Trophoblast cell (in vitro differentiated cells and primary cell): Measurements from ENCODE around the gene CTDSP2.

ENCODE experiments used
- DNase-seq, 2 donors: peaks; one replicate each; pipeline ENCODE4 v3.0.0-alpha.2; 2016
- H2AFZ ChIP-seq: 2 replicates; pipeline ENCODE4 v1.6.1; 2013; ENCODE audit warnings: low read length, moderate library complexity, mild to moderate bottlenecking; ENCODE audit not compliant: insufficient read depth, poor library complexity
- H2AK5ac ChIP-seq: 2 replicates; pipeline ENCODE4 v1.6.1; 2013; ENCODE audit warnings: mild to moderate bottlenecking, low read length
- H2BK120ac ChIP-seq: 2 replicates; pipeline ENCODE4 v1.6.1; 2013; ENCODE audit warnings: low read length, mild to moderate bottlenecking, moderate library complexity; ENCODE audit not compliant: insufficient read depth, poor library complexity
- H2BK12ac ChIP-seq: 2 replicates; pipeline ENCODE4 v1.6.1; 2013; ENCODE audit warnings: mild to moderate bottlenecking, low read length, moderate library complexity
- H2BK5ac ChIP-seq: 2 replicates; pipeline ENCODE4 v1.6.1; 2013; ENCODE audit warnings: low read length, low read depth, moderate library complexity, mild to moderate bottlenecking; ENCODE audit not compliant: poor library complexity
- H3K14ac ChIP-seq: 2 replicates; pipeline ENCODE4 v1.6.1; 2013; ENCODE audit warnings: mild to moderate bottlenecking, low read length
- H3K18ac ChIP-seq: 2 replicates; pipeline ENCODE4 v1.6.1; 2013; ENCODE audit warnings: mild to moderate bottlenecking, low read length
- H3K23ac ChIP-seq: 2 replicates; pipeline ENCODE4 v1.6.1; 2013; ENCODE audit warnings: low read length
- H3K27ac ChIP-seq: 2 replicates; pipeline ENCODE4 v1.5.1; 2013; ENCODE audit warnings: low read depth, mild to moderate bottlenecking, inconsistent platforms, low read length, moderate library complexity
- H3K27me3 ChIP-seq: 2 replicates; pipeline ENCODE4 v1.6.1; 2013; ENCODE audit warnings: inconsistent platforms, mild to moderate bottlenecking, low read length, moderate library complexity; ENCODE audit not compliant: insufficient read depth
- H3K36me3 ChIP-seq, 2 experiments: 1 replicate in 1 of 2; 2 replicates in 1 of 2; pipeline ENCODE4 v1.6.1; 2013; ENCODE audit warnings: low read length in 2 of 2, mild to moderate bottlenecking in 2 of 2, moderate library complexity in 1 of 2; ENCODE audit not compliant: insufficient read depth in 2 of 2, control insufficient read depth in 1 of 2
- H3K4ac ChIP-seq: 2 replicates; pipeline ENCODE4 v1.6.1; 2013; ENCODE audit warnings: low read depth, mild to moderate bottlenecking, low read length, moderate library complexity
- H3K4me1 ChIP-seq, 2 experiments: 1 replicate in 1 of 2; 2 replicates in 1 of 2; pipeline ENCODE4 v1.6.1; 2013; ENCODE audit warnings: low read length in 2 of 2, mild to moderate bottlenecking in 2 of 2, moderate library complexity in 1 of 2; ENCODE audit not compliant: insufficient read depth in 2 of 2, control insufficient read depth in 1 of 2
- H3K4me2 ChIP-seq: 2 replicates; pipeline ENCODE4 v1.6.1; 2013; ENCODE audit warnings: inconsistent platforms, mild to moderate bottlenecking, low read length, moderate library complexity
- H3K4me3 ChIP-seq: 2 replicates; pipeline ENCODE4 v1.5.1; 2013; ENCODE audit warnings: mild to moderate bottlenecking, low read depth, low read length, inconsistent platforms
- H3K79me1 ChIP-seq: one replicate; pipeline ENCODE4 v1.6.1; 2013; ENCODE audit warnings: low read length
- H3K79me2 ChIP-seq: 2 replicates; pipeline ENCODE4 v1.6.1; 2013; ENCODE audit warnings: low read length, mild to moderate bottlenecking; ENCODE audit not compliant: control insufficient read depth, insufficient read depth, poor library complexity
- H3K9ac ChIP-seq: 2 replicates; pipeline ENCODE4 v1.6.1; 2013; ENCODE audit warnings: mild to moderate bottlenecking, low read length
- H3K9me3 ChIP-seq: 2 replicates; pipeline ENCODE4 v1.6.1; 2013; ENCODE audit warnings: low read depth, mild to moderate bottlenecking, control low read depth, inconsistent platforms, low read length; ENCODE audit not compliant: insufficient read depth
- H4K12ac ChIP-seq: 2 replicates; pipeline ENCODE4 v1.6.1; 2013; ENCODE audit warnings: low read depth, mild to moderate bottlenecking, low read length, moderate library complexity
- H4K8ac ChIP-seq: 2 replicates; pipeline ENCODE4 v1.6.1; 2013; ENCODE audit warnings: low read depth, mild to moderate bottlenecking, low read length, moderate library complexity
- H4K91ac ChIP-seq: one replicate; pipeline ENCODE4 v1.6.1; 2013; ENCODE audit warnings: low read depth, mild to moderate bottlenecking, low read length, moderate library complexity
- WGBS: extraction: QIAGEN DNeasy Blood & Tissue Kit; methylation state at CpG from one replicate; pipeline ENCODE4 v1.1.7; 2013; ENCODE audit warnings: missing lambda C conversion rate; ENCODE audit not compliant: insufficient read length, insufficient coverage; ENCODE audit errors: extremely low coverage; 5-methylcytosine and 5-hydroxymethylcytosine counted together

CTDSP2 gene

GRCh38 chr12:57841445-57841844 is 5.1 kb downstream of the CTDSP2 start:
- Histone ChIP-seq H2AK5ac (no peak overlapping the region), H2BK120ac (no peak overlapping the region), H2AFZ (no peak overlapping the region), H3K4me2 (no peak overlapping the region), H3K9ac (peak overlapping the region; percentile 18), H3K4me1 (peaks cover 17 to 23% of the 10 kb centered on the region in 2 experiments), H3K79me1 (peaks cover 10% of the 10 kb centered on the region), H2BK12ac (no peak overlapping the region), H3K79me2 (peaks cover 20% of the 10 kb centered on the region), H3K4ac (peak overlapping the region; percentile 49), H2BK5ac (no peak overlapping the region), H3K4me3 (no peak overlapping the region), H4K12ac (no peak overlapping the region), H3K9me3 (no peaks in the 10 kb centered on the region), H3K23ac (no peak overlapping the region), H3K27me3 (no peaks in the 10 kb centered on the region), H3K36me3 (peaks cover 0 to 2% of the 10 kb centered on the region in 2 experiments), H4K8ac (no peak overlapping the region), H3K18ac (peak overlapping the region; percentile 18), H3K14ac (no peak overlapping the region), H3K27ac (no peak overlapping the region), H4K91ac (no peak overlapping the region)
- DNase-seq, result no peak
- WGBS, result no CpG with 5 or more reads among the region's 4 CpGs

DNA sequence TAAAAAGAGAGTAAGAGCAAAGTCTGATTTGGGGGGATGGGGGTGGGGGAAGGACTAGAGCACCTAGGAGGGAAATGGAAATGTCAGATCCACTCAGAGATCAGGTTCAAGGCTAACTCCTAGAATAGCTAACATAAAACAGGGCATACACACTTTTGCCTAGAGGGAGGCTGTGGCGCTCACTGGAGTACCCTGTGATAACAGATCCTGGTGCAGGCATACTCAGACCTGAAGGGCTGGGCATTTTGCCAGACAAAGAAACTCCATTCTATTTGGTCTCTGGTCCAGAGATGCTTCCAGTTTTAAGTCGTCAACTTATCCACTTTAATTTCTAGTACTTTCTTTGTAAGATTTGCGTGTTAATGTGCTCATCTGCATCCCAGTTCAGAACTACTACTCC is 5.8 kb downstream of the CTDSP2 start:
- Histone ChIP-seq H3K36me3 (peaks cover 0 to 2% of the 10 kb centered on the region in 2 experiments), H3K23ac (no peak overlapping the region), H3K27ac (no peak overlapping the region), H3K4me1 (peaks cover 17 to 23% of the 10 kb centered on the region in 2 experiments), H2AK5ac (no peak overlapping the region), H3K27me3 (no peaks in the 10 kb centered on the region), H3K4me2 (no peak overlapping the region), H2AFZ (no peak overlapping the region), H4K12ac (no peak overlapping the region), H3K18ac (no peak overlapping the region), H3K9ac (no peak overlapping the region), H2BK120ac (no peak overlapping the region), H3K79me1 (peaks cover 5% of the 10 kb centered on the region), H3K4ac (peak overlapping the region; percentile 18), H3K79me2 (peaks cover 14% of the 10 kb centered on the region), H2BK12ac (no peak overlapping the region), H2BK5ac (no peak overlapping the region), H3K14ac (no peak overlapping the region), H3K4me3 (no peak overlapping the region), H4K8ac (no peak overlapping the region), H4K91ac (no peak overlapping the region), H3K9me3 (no peaks in the 10 kb centered on the region)
- WGBS, result no CpG with 5 or more reads among the region's 3 CpGs
- no peak for DNase-seq

DNA sequence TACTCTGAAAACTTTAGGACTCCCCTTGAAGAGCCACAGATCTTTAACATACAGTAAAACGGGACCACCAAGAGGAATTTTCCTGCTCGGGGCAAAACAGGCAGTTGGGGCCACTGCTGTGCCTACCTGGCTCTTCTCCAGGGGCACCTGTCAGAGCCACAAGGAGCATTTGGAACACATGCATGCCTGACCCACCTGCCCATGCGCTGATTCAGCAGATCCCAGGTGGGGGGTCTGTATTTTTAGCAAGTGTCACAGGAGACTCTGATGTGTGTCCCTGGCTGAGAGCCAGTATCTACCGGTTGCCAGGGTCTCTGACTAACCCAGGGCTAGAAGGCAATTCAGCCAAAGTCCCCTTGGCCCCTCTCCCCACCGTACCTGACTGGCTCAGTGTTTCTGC is 6.5 kb downstream of the CTDSP2 start:
- Histone ChIP-seq H3K27ac (no peak overlapping the region), H3K23ac (no peak overlapping the region), H3K4me1 (peaks cover 17 to 23% of the 10 kb centered on the region in 2 experiments), H3K4ac (peak overlapping the region; percentile 57), H3K9me3 (no peaks in the 10 kb centered on the region), H3K9ac (no peak overlapping the region), H3K4me2 (no peak overlapping the region), H2BK12ac (no peak overlapping the region), H4K12ac (no peak overlapping the region), H3K36me3 (peaks cover 0 to 2% of the 10 kb centered on the region in 2 experiments), H3K27me3 (no peaks in the 10 kb centered on the region), H3K79me1 (no peaks in the 10 kb centered on the region), H3K14ac (no peak overlapping the region), H2BK5ac (no peak overlapping the region), H3K79me2 (peaks cover 9% of the 10 kb centered on the region), H4K91ac (no peak overlapping the region), H3K18ac (no peak overlapping the region), H4K8ac (no peak overlapping the region), H2AK5ac (no peak overlapping the region), H3K4me3 (no peak overlapping the region), H2AFZ (no peak overlapping the region), H2BK120ac (no peak overlapping the region)
- DNase-seq, result no peak
- WGBS, result no CpG with 5 or more reads among the region's 5 CpGs

- no peak overlapping the region for H2BK120ac ChIP-seq
Observed at GRCh38 chr12:57838594-57839302, 7.8 kb downstream of the CTDSP2 start.

More at GRCh38 chr12:57838594-57839302, 7.8 kb downstream of the CTDSP2 start:
- no peaks in the 10 kb centered on the region for H3K27me3 ChIP-seq
- H3K4me1 ChIP-seq, result peaks cover 14 to 18% of the 10 kb centered on the region in 2 experiments
- H4K12ac ChIP-seq, result no peak overlapping the region
- no peak overlapping the region for H4K8ac ChIP-seq
- H3K4me3 ChIP-seq, result no peak overlapping the region
- H3K36me3 ChIP-seq, result peaks cover 0 to 2% of the 10 kb centered on the region in 2 experiments
- no peak overlapping the region for H3K14ac ChIP-seq
- no peak overlapping the region for H2AK5ac ChIP-seq
- peak overlapping the region; percentile 50 for H3K4ac ChIP-seq
- H3K79me2 ChIP-seq, result peaks cover 7% of the 10 kb centered on the region
- H3K9me3 ChIP-seq, result no peaks in the 10 kb centered on the region
- no peak overlapping the region for H3K9ac ChIP-seq
- no CpG with 5 or more reads among the region's 8 CpGs for WGBS
- no peak overlapping the region for H3K23ac ChIP-seq
- no peak overlapping the region for H3K18ac ChIP-seq
- H2AFZ ChIP-seq, result no peak overlapping the region
- H3K4me2 ChIP-seq, result no peak overlapping the region
- H3K27ac ChIP-seq, result no peak overlapping the region
- DNase-seq, result no peak
- no peak overlapping the region for H2BK12ac ChIP-seq
- no peak overlapping the region for H2BK5ac ChIP-seq
- H4K91ac ChIP-seq, result no peak overlapping the region
- H3K79me1 ChIP-seq, result no peaks in the 10 kb centered on the region
